A204.1 (cell line): ENCODE data around the gene PIK3R1.

ENCODE experiments used
- FAIRE-seq: peaks from 2 replicates; lab custom pipeline; 2012; peaks lifted over from hg19 to GRCh38; lab: Jason Lieb, UNC

The PIK3R1 gene

GRCh38 chr5:68299105-68299504, 83.5 kb downstream of the PIK3R1 start:
- FAIRE-seq: no peak

GRCh38 chr5:68299575-68299974, 84.0 kb downstream of the PIK3R1 start:
- no peak for FAIRE-seq

GRCh38 chr5:68303038-68303738, 87.6 kb downstream of the PIK3R1 start:
- no peak for FAIRE-seq

- FAIRE-seq: no peak
These were observed 88.3 kb downstream of the PIK3R1 start for GRCh38 chr5:68303754-68304420.

- no peak for FAIRE-seq
These were observed 89.0 kb downstream of the PIK3R1 start for GRCh38 chr5:68304421-68305052.

- FAIRE-seq: no peak
These were observed 89.8 kb downstream of the PIK3R1 start for GRCh38 chr5:68305223-68305870.

- FAIRE-seq: no peak
These were observed 90.9 kb downstream of the PIK3R1 start for GRCh38 chr5:68306361-68307014.

GRCh38 chr5:68313336-68313735, 97.8 kb downstream of the PIK3R1 start:
- no peak for FAIRE-seq

GRCh38 chr5:68314465-68314864, 98.9 kb downstream of the PIK3R1 start:
- FAIRE-seq: no peak

- no peak for FAIRE-seq
These were observed 100.2 kb downstream of the PIK3R1 start for GRCh38 chr5:68315679-68316271.

- FAIRE-seq: no peak
These were observed 100.9 kb downstream of the PIK3R1 start for GRCh38 chr5:68316469-68316868.

GRCh38 chr5:68317646-68318045, 102.1 kb downstream of the PIK3R1 start:
- no peak for FAIRE-seq

GRCh38 chr5:68318955-68319705, 103.6 kb downstream of the PIK3R1 start:
- FAIRE-seq: no peak

- FAIRE-seq: no peak
These were observed 104.3 kb downstream of the PIK3R1 start for GRCh38 chr5:68319706-68320412.

- no peak for FAIRE-seq
These were observed 104.9 kb downstream of the PIK3R1 start for GRCh38 chr5:68320413-68320986.

- no peak for FAIRE-seq
These were observed 109.6 kb downstream of the PIK3R1 start for GRCh38 chr5:68325065-68325580.

- FAIRE-seq: no peak
These were observed 114.1 kb downstream of the PIK3R1 start for GRCh38 chr5:68329554-68330255.

- no peak for FAIRE-seq
These were observed 115.0 kb downstream of the PIK3R1 start for GRCh38 chr5:68330574-68330973.
